SK-N-SH (cell line): ENCODE data around the gene CCND1. TPM values are rescaled to one million over a fixed set of nuclear protein-coding genes. Genes with fewer than 3 reads are reported as not detected.
A peak's percentile ranks its signal among the peaks of the same experiment; 100 is the strongest.

Experiments
- CTCF ChIA-PET: fragments of 300-600, 350-600 bp; formaldehyde crosslinking; extraction: SDS; loops from one replicate; lab custom pipeline; 2021; lab: Yijun Ruan, JAX
- POLR2A ChIA-PET: fragments of 350-600 bp; sonication (Branson Sonifier 250); formaldehyde crosslinking; extraction: SDS; loops from one replicate; lab custom pipeline; 2020; ENCODE audit warnings: antibody characterized with exemption, inconsistent platforms; lab: Yijun Ruan, JAX
- DNase-seq: peaks from one replicate; pipeline ENCODE4 v3.0.0; 2012
- H2AFZ ChIP-seq: fragments of 200-600 bp; sonication (generic); 2 replicates; pipeline ENCODE4 v1.8.1; 2016; ENCODE audit warnings: antibody characterized with exemption, mild to moderate bottlenecking, low read depth
- H3F3A ChIP-seq: fragments of 200-600 bp; sonication (generic); replicated peaks from 2 replicates; pipeline ENCODE3; 2016; ENCODE audit warnings: antibody characterized with exemption, mild to moderate bottlenecking; ENCODE audit not compliant: insufficient read depth
- H3K27ac ChIP-seq, 2 experiments: fragments of 200-500 bp in 1 of 2; fragments of 200-600 bp in 1 of 2; sonication (Bioruptor generic) in 1 of 2; sonication (generic), shearing (Covaris generic) in 1 of 2; 2 replicates each; pipeline versions ENCODE4 v1.5.1 to v1.6.1; 2014 to 2016; ENCODE audit warnings: low read depth in 2 of 2, inconsistent platforms in 1 of 2, low read length in 1 of 2, mild to moderate bottlenecking in 1 of 2, mixed read lengths in 1 of 2
- H3K27me3 ChIP-seq: fragments of 200-600 bp; sonication (generic), shearing (Covaris generic); 2 replicates; pipeline ENCODE4 v1.6.1; 2016; ENCODE audit warnings: mixed run types; ENCODE audit not compliant: insufficient read depth
- H3K36me3 ChIP-seq, 2 experiments: fragments of 200-500 bp in 1 of 2; fragments of 200-600 bp in 1 of 2; sonication (Bioruptor generic) in 1 of 2; sonication (generic) in 1 of 2; replicated peaks in 1 of 2; 2 replicates each; pipeline versions ENCODE3 to v1.5.1; 2014 to 2016; ENCODE audit warnings: low read length in 1 of 2, mild to moderate bottlenecking in 1 of 2; ENCODE audit not compliant: insufficient read depth in 2 of 2, control insufficient read depth in 1 of 2
- H3K4me1 ChIP-seq, 2 experiments: fragments of 200-500 bp in 1 of 2; fragments of 200-600 bp in 1 of 2; sonication (Bioruptor generic) in 1 of 2; sonication (generic), shearing (Covaris generic) in 1 of 2; 2 replicates each; pipeline versions ENCODE4 v1.5.1 to v1.6.1; 2014 to 2016; ENCODE audit warnings: low read depth in 1 of 2, low read length in 1 of 2, mixed run types in 1 of 2; ENCODE audit not compliant: insufficient read depth in 2 of 2, control insufficient read depth in 1 of 2
- H3K4me2 ChIP-seq: fragments of 200-600 bp; sonication (generic), shearing (Covaris generic); 2 replicates; pipeline ENCODE4 v1.6.1; 2017; ENCODE audit warnings: mixed run types
- H3K4me3 ChIP-seq, 2 experiments: fragments of 200-500 bp in 1 of 2; fragments of 200-600 bp in 1 of 2; sonication (Bioruptor generic) in 1 of 2; sonication (generic), shearing (Covaris generic) in 1 of 2; 2 replicates each; pipeline versions ENCODE4 v1.5.1 to v1.8.1; 2014 to 2016; ENCODE audit warnings: low read depth in 2 of 2, inconsistent platforms in 1 of 2, low read length in 1 of 2, mild to moderate bottlenecking in 1 of 2, mixed read lengths in 1 of 2, moderate library complexity in 1 of 2
- H3K79me2 ChIP-seq: fragments of 200-600 bp; sonication (generic); 2 replicates; pipeline ENCODE4 v1.8.1; 2017; ENCODE audit warnings: mild to moderate bottlenecking; ENCODE audit not compliant: insufficient read depth
- H3K9ac ChIP-seq: fragments of 200-600 bp; sonication (generic); 2 replicates; pipeline ENCODE4 v1.6.1; 2017; ENCODE audit warnings: mixed run types
- H3K9me2 ChIP-seq: fragments of 200-600 bp; sonication (generic); 2 replicates; pipeline ENCODE4 v1.6.1; 2017; ENCODE audit warnings: mixed run types
- H3K9me3 ChIP-seq: fragments of 200-600 bp; sonication (generic); 2 replicates; pipeline ENCODE4 v1.6.1; 2017; ENCODE audit warnings: mixed run types, mild to moderate bottlenecking, moderate library complexity
- H4K20me1 ChIP-seq: fragments of 200-600 bp; sonication (generic); 2 replicates; pipeline ENCODE4 v1.6.1; 2017; ENCODE audit warnings: mild to moderate bottlenecking, mixed run types; ENCODE audit not compliant: insufficient read depth
- CTCF ChIP-seq: fragments of 200-600 bp; sonication (generic); IDR thresholded peaks from 2 replicates; pipeline ENCODE4 v1.6.1; 2017; ENCODE audit warnings: antibody characterized with exemption, mild to moderate bottlenecking, moderate library complexity
- ELF1 ChIP-seq: IDR thresholded peaks from 2 replicates; pipeline ENCODE4 v1.4.0; 2012
- EZH2phosphoT487 ChIP-seq: fragments of 200-600 bp; sonication (generic); IDR thresholded peaks from 2 replicates; pipeline ENCODE4 v1.6.1; 2017; ENCODE audit warnings: low read depth, mixed run types, mild to moderate bottlenecking, antibody characterized with exemption, moderate library complexity, borderline replicate concordance
- FOXM1 ChIP-seq: IDR thresholded peaks from 2 replicates; pipeline ENCODE4 v1.4.0; 2012; ENCODE audit warnings: low read depth, mild to moderate bottlenecking
- JUND ChIP-seq: IDR thresholded peaks from 2 replicates; pipeline ENCODE4 v1.4.0; 2012
- MAX ChIP-seq: IDR thresholded peaks from 2 replicates; pipeline ENCODE4 v1.4.0; 2012; ENCODE audit warnings: low read depth
- MXI1 ChIP-seq: IDR thresholded peaks from 2 replicates; pipeline ENCODE4 v1.6.1; 2012; ENCODE audit warnings: mild to moderate bottlenecking, low read depth, low read length, improper control_type of control experiment
- NRF1 ChIP-seq: IDR thresholded peaks from 2 replicates; pipeline ENCODE4 v1.6.1; 2012; ENCODE audit warnings: low read depth, mild to moderate bottlenecking, low read length
- PBX3 ChIP-seq: IDR thresholded peaks from 2 replicates; pipeline ENCODE4; 2012
- POLR2AphosphoS5 ChIP-seq: IDR thresholded peaks from 2 replicates; pipeline ENCODE4 v1.6.1; 2012; ENCODE audit warnings: low read depth, low read length
- RFX5 ChIP-seq: IDR thresholded peaks from 2 replicates; pipeline ENCODE4 v1.6.1; 2012; ENCODE audit warnings: mild to moderate bottlenecking, improper control_type of control experiment, low read length
- RXRA ChIP-seq: IDR thresholded peaks from 2 replicates; pipeline ENCODE4 v1.4.0; 2012; ENCODE audit warnings: low read depth, mild to moderate bottlenecking, borderline replicate concordance
- USF1 ChIP-seq: IDR thresholded peaks from 2 replicates; pipeline ENCODE4 v1.4.0; 2012; ENCODE audit warnings: low read depth, borderline replicate concordance
- YY1 ChIP-seq: IDR thresholded peaks from 2 replicates; pipeline ENCODE4 v1.4.0; 2012; ENCODE audit warnings: low read depth, mild to moderate bottlenecking
- WGBS: methylation state at CpG from one replicate; pipeline ENCODE4 v1.1.6; 2017; ENCODE audit warnings: low lambda C conversion rate; 5-methylcytosine and 5-hydroxymethylcytosine counted together
- polyA plus RNA-seq, 3 experiments: library from polyadenylated mRNA; depleted of rRNA; stranded (reverse); fragments of >200 nt; gene quantifications; 2 replicates each; pipeline ENCODE4 v1.2.3, GENCODE V29; 2012

CCND1 gene
- polyA plus RNA-seq, 1 of the 3 experiments (the other 2 are of a cell fraction), result 242 TPM

DNA sequence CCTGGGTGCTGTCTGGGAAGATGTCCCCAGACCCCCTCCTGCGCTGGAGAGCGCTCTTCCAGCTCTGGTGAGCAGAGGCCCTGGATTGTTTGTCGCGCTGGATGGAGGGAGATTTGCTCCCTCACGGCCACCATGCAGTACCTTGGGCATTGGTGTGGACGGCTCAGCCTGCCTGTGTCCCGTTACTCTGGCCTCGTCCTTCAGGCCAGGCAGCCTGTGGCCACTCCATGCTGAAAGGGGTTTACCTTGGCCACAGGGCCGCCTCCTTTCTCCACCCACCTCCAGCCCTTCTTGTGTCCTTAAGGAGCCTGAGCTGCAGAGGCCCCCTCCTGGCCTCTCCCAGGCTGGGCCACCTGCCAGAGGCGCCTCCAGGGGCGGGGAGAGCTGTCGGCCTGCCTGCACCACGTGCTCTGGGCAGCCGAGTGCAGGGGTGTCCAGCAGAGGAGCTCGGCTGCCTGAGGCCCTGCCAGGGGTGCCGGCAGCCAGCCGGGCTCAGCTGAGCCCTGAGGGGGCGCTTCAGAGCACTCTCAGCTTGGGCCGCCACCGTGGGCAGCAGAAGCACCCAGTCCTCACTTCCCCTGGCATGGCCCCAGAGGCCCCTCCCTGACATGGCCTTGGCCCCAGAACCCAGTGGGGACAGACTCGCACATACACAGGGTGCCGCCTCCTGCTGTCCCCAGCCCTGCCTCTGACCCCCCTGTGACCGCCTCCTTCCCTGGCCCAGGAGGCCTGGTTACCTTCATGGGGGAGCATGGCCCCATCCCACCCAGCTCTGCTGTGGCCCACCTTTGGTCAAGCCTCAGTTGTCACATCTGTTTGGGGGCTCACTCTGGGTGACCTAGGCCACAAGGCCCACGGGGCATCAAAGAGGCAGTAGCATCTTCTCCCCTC lies 3.4 kb downstream of the CCND1 start (continued):
- TF ChIP-seq USF1 (peak; percentile 82), NRF1 (no peak), PBX3 (no peak), EZH2phosphoT487 (no peak), RFX5 (no peak), POLR2AphosphoS5 (peak; percentile 25; the same call in 1 of the 2 replicates), RXRA (no peak), JUND (no peak), FOXM1 (no peak), YY1 (no peak), MAX (peak; percentile 96)

GRCh38 chr11:69644962-69645675 lies 4.2 kb downstream of the CCND1 start:
- Histone ChIP-seq H3K4me2 (peak overlapping the region; percentile 97), H3K9ac (peak overlapping the region; percentile 100), H3F3A (peaks cover 64% of the 10 kb centered on the region), H3K4me1 (peaks cover 41 to 47% of the 10 kb centered on the region in 2 experiments; a peak in 2 of 4 replicates), H3K79me2 (peaks cover 98% of the 10 kb centered on the region)
- ChIA-PET CTCF (interaction anchor here (0.8 to 11.0 kb wide), 23 partner anchors 8 to 914 kb away, joined by 3 to 403 read pairs (median 9); partner anchors contain the start of gene LTO1), POLR2A (interaction anchor here (0.8 to 4.9 kb wide), 13 partner anchors 8 to 544 kb away, joined by 3 to 27 read pairs (median 4); partner anchors contain the start of gene LTO1)
- peak; percentile 30; the same call in 1 of the 2 replicates for TF ChIP-seq CTCF
- TF ChIP-seq MXI1, result peak; percentile 62
- TF ChIP-seq ELF1, result no peak
- no peak for TF ChIP-seq NRF1
- TF ChIP-seq, all 33 proteins: peak for 2
- H3K9me3 ChIP-seq, result no peaks in the 10 kb centered on the region
- H4K20me1 ChIP-seq, result peaks cover 83% of the 10 kb centered on the region
- peak overlapping the region; percentile 31 to 94 for H3K27ac ChIP-seq
- H3K9me2 ChIP-seq, result no peaks in the 10 kb centered on the region
- WGBS, result 67% methylated on average over 9 of the region's 20 CpGs
- H3K36me3 ChIP-seq, result peaks cover 65 to 68% of the 10 kb centered on the region in 2 experiments
- H3K27me3 ChIP-seq, result no peaks in the 10 kb centered on the region
- H2AFZ ChIP-seq, result no peak overlapping the region
- DNase-seq, result peak; percentile 66
- H3K4me3 ChIP-seq, result peak overlapping the region; percentile 95 to 96
